HepG2 (cell line): ENCODE results near the gene SRRT. TPM values are rescaled to one million over a fixed set of nuclear protein-coding genes. Genes with fewer than 3 reads are reported as not detected.

Source experiments
- ATAC-seq: fragments of 200-7000 bp; cut with Tn5 transposase; 3 replicates; pipeline ENCODE4 v1.9.1; 2020; ENCODE audit warnings: mild to moderate bottlenecking, moderate library complexity
- BruUV-seq: library from RNA; stranded (reverse); fragments of 400-500 nt; replicated peaks from 2 replicates; lab custom pipeline; 2021; lab: Mats Ljungman, UMichigan
- CTCF ChIA-PET: fragments of 300-600 bp; formaldehyde crosslinking; extraction: SDS; loops from one replicate; lab custom pipeline; 2021; ENCODE audit warnings: low total read pairs, inconsistent platforms, low intra/inter-chr PET ratio; lab: Yijun Ruan, JAX
- POLR2A ChIA-PET: fragments of 350-600 bp; sonication (Branson Sonifier 250); formaldehyde crosslinking; loops from one replicate; lab custom pipeline; 2020; ENCODE audit warnings: antibody characterized with exemption, inconsistent platforms; lab: Yijun Ruan, JAX
- DNase-seq: peaks from one replicate; pipeline ENCODE4 v3.0.0-alpha.2; 2015; ENCODE audit warnings: low spot score
- FAIRE-seq: peaks from 3 replicates; lab custom pipeline; 2011; peaks lifted over from hg19 to GRCh38; lab: Jason Lieb, UNC
- H2AFZ ChIP-seq: one replicate; pipeline ENCODE4 v1.6.1; 2011; ENCODE audit warnings: low read length, inconsistent platforms
- H3K27ac ChIP-seq: fragments of 300-600 bp; 3 replicates; pipeline ENCODE4 v1.8.0; 2011; ENCODE audit warnings: mixed run types, mild to moderate bottlenecking, mixed read lengths, low read length, inconsistent platforms; ENCODE audit not compliant: insufficient read depth; ENCODE audit errors: extremely low read length
- H3K27me3 ChIP-seq, 2 experiments: fragments of 200-600 bp in 1 of 2; 2 replicates in 1 of 2; 3 replicates in 1 of 2; pipeline versions ENCODE4 v1.6.0 to v1.8.0; 2011; ENCODE audit warnings: low read length in 2 of 2, mild to moderate bottlenecking in 2 of 2, moderate library complexity in 2 of 2, inconsistent platforms in 1 of 2; ENCODE audit not compliant: insufficient read depth in 2 of 2, control insufficient read depth in 1 of 2
- H3K36me3 ChIP-seq, 2 experiments: fragments of 200-600 bp in 1 of 2; replicated peaks in 1 of 2; 2 replicates in 1 of 2; 3 replicates in 1 of 2; pipeline versions ENCODE4 v1.5.1 to v1.8.0; 2011; ENCODE audit warnings: low read length in 2 of 2, inconsistent platforms in 1 of 2; ENCODE audit not compliant: insufficient read depth in 2 of 2, control insufficient read depth in 1 of 2
- H3K4me1 ChIP-seq: 2 replicates; pipeline ENCODE4 v1.5.1; 2012; ENCODE audit warnings: low read length, inconsistent platforms; ENCODE audit not compliant: insufficient read depth
- H3K4me2 ChIP-seq: 2 replicates; pipeline ENCODE4 v1.6.0; 2011; ENCODE audit warnings: low read depth, low read length, inconsistent platforms
- H3K4me3 ChIP-seq, 3 experiments: fragments of 200-600 bp in 1 of 3; sonication (generic), shearing (Covaris generic) in 1 of 3; replicated peaks in 1 of 3; 2 replicates each; pipeline ENCODE4 v1.5.1; 2011 to 2016; ENCODE audit warnings: low read length in 3 of 3, inconsistent platforms in 2 of 3, low read depth in 2 of 3, mild to moderate bottlenecking in 2 of 3, control low read depth in 1 of 3, mixed read lengths in 1 of 3; ENCODE audit not compliant: insufficient read depth in 1 of 3
- H3K79me2 ChIP-seq: one replicate; pipeline ENCODE4 v1.6.1; 2011; ENCODE audit warnings: low read length, inconsistent platforms; ENCODE audit not compliant: insufficient read depth
- H3K9ac ChIP-seq: 2 replicates; pipeline ENCODE4 v1.6.0; 2011; ENCODE audit warnings: mild to moderate bottlenecking, low read depth, low read length, inconsistent platforms; ENCODE audit not compliant: insufficient read depth
- H3K9me3 ChIP-seq: 2 replicates; pipeline ENCODE4 v1.5.1; 2012; ENCODE audit warnings: mild to moderate bottlenecking, low read length
- H4K20me1 ChIP-seq: 2 replicates; pipeline ENCODE4 v1.6.0; 2011; ENCODE audit warnings: inconsistent platforms, mild to moderate bottlenecking, low read length, moderate library complexity; ENCODE audit not compliant: insufficient read depth
- CC2D1A ChIP-seq: sonication (generic); formaldehyde crosslinking; IDR thresholded peaks from 2 replicates; pipeline ENCODE4 v1.8.1; 2023; ENCODE audit warnings: mild to moderate bottlenecking, missing genetic modification reagents
- CCAR2 ChIP-seq: fragments of 200-400 bp; formaldehyde crosslinking; optimal IDR thresholded peaks from 2 replicates; pipeline ENCODE3; 2018; ENCODE audit warnings: low read depth, mild to moderate bottlenecking, low read length, moderate library complexity
- EZH2 ChIP-seq: conservative IDR thresholded peaks from 2 replicates; pipeline ENCODE4 v1.6.1; 2012; ENCODE audit warnings: mild to moderate bottlenecking, low read depth, low read length, moderate library complexity
- KDM6A ChIP-seq: IDR thresholded peaks from 2 replicates; pipeline ENCODE4 v1.6.1; 2016; ENCODE audit warnings: low read depth
- KLF16 ChIP-seq, 2 experiments: sonication (generic) in 1 of 2; formaldehyde crosslinking in 1 of 2; IDR thresholded peaks; 2 replicates each; pipeline versions ENCODE4 v1.6.1 to v1.8.0; 2016 to 2023; ENCODE audit warnings: missing genetic modification reagents in 2 of 2, missing compliant biosample characterization in 1 of 2
- STAG1 ChIP-seq: sonication (generic); formaldehyde crosslinking; IDR thresholded peaks from 2 replicates; pipeline ENCODE4 v1.4.0; 2020; ENCODE audit warnings: missing genetic modification reagents
- YEATS2 ChIP-seq: sonication (generic); formaldehyde crosslinking; IDR thresholded peaks from 2 replicates; pipeline ENCODE4 v1.4.0; 2020; ENCODE audit warnings: missing genetic modification reagents, borderline replicate concordance
- ZBTB42 ChIP-seq: sonication (generic); formaldehyde crosslinking; IDR thresholded peaks from 2 replicates; pipeline ENCODE4 v1.5.0; 2020; ENCODE audit warnings: mild to moderate bottlenecking, missing genetic modification reagents
- WGBS: methylation state at CpG from one replicate; pipeline ENCODE4 v1.1.6; 2017; ENCODE audit warnings: low lambda C conversion rate; 5-methylcytosine and 5-hydroxymethylcytosine counted together
- in situ Hi-C: cut with HindIII; loops from 2 replicates; pipeline ENCODE4 v1.10.0; 2017; ENCODE audit warnings: low pct_unique_long_range_greater_than_20kb; ENCODE audit not compliant: extremely low pct_ligation_motif_present
- intact Hi-C: fragments of 100-400 bp; cut with micrococcal nuclease; formaldehyde crosslinking; loops from one replicate; pipeline ENCODE4 v1.10.0; 2022; ENCODE audit not compliant: unreplicated experiment
- polyA plus RNA-seq, 8 experiments: library from polyadenylated mRNA; depleted of rRNA in 3 of 8; stranded (reverse) in 7 of 8; unstranded in 1 of 8; fragments of >200 nt; fragmentation: Illumina TruSeq in 4 of 8; extraction: Trizol in 4 of 8; gene quantifications; 2 replicates each; pipeline versions ENCODE4 v1.2.1 to v1.2.3, GENCODE V29; 2011 to 2016; ENCODE audit warnings: low read depth in 4 of 8, missing spikeins in 1 of 8, mixed read lengths in 1 of 8; ENCODE audit not compliant: insufficient read depth in 1 of 8
- total RNA-seq, 5 experiments: library from RNA; depleted of rRNA; stranded (reverse); fragments of >200 nt; fragmentation: Illumina TruSeq; extraction: Trizol; gene quantifications; 2 replicates each; pipeline ENCODE4 v1.2.3, GENCODE V29; 2016; ENCODE audit warnings: low read depth in 1 of 5
- TF ChIP-seq, protein P1 (sequence below): IDR thresholded peaks from 2 replicates; pipeline ENCODE4 v1.6.1; 2016; ENCODE audit warnings: mild to moderate bottlenecking
- TF ChIP-seq, protein P2 (sequence below): sonication (generic); formaldehyde crosslinking; IDR thresholded peaks from 2 replicates; pipeline ENCODE4 v1.5.0; 2020; ENCODE audit warnings: mild to moderate bottlenecking, missing genetic modification reagents, moderate library complexity
- TF ChIP-seq, protein P3 (sequence below): sonication (generic); formaldehyde crosslinking; IDR thresholded peaks from 2 replicates; pipeline ENCODE4 v1.5.0; 2020; ENCODE audit warnings: mild to moderate bottlenecking, missing genetic modification reagents, borderline replicate concordance

Gene SRRT
- total and polyA plus RNA-seq, 2 of the 13 experiments (the other 11 are each of a cell fraction or from before 2014, with no cell fraction given), result 26.2 to 106 TPM

GRCh38 chr7:100894860-100895700 lies 20.2 kb downstream of the SRRT start:
- no peak for DNase-seq
- H3K9ac ChIP-seq, result peak overlapping the region; percentile 22; the same call in 1 of the 2 replicates
- no peaks in the 10 kb centered on the region for H4K20me1 ChIP-seq
- no peaks in the 10 kb centered on the region for H3K36me3 ChIP-seq
- H3K27me3 ChIP-seq, result peaks cover 11 to 32% of the 10 kb centered on the region in 2 experiments
- WGBS, result 2% methylated on average over 20 of the region's 83 CpGs
- FAIRE-seq, result no peak
- no TSS peak for BruUV-seq
- no peaks in the 10 kb centered on the region for H3K79me2 ChIP-seq
- H2AFZ ChIP-seq, result no peak overlapping the region
- peak; percentile 14 for ATAC-seq
- ChIA-PET POLR2A (interaction anchor here (2.1 kb wide), 1 partner anchor 20 kb away, joined by 7 read pairs; the partner anchor contains the start of gene SRRT), CTCF (interaction anchor here (1.1 to 3.2 kb wide), 3 partner anchors 164 to 182 kb away, joined by 5 to 28 read pairs (median 6); no protein-coding TSS in a partner anchor)
- peak overlapping the region; percentile 69 for H3K4me2 ChIP-seq
- H3K27ac ChIP-seq, result no peak overlapping the region
- no peaks in the 10 kb centered on the region for H3K9me3 ChIP-seq
- H3K4me1 ChIP-seq, result peaks cover 42% of the 10 kb centered on the region
- peak overlapping the region; percentile 44 to 69 (median 47); a peak in 4 of 6 replicates for H3K4me3 ChIP-seq
- intact Hi-C loops (loop anchor here (5.0 kb wide), 1 partner anchor 182 kb away; no protein-coding TSS in a partner anchor), in situ Hi-C loops (loop anchor here (5.0 to 25.0 kb wide), 2 partner anchors 162 to 392 kb away; no protein-coding TSS in a partner anchor)
- TF ChIP-seq EZH2 (peak; percentile 80; the same call in 1 of the 2 replicates), CC2D1A (CRISPR knock-in tag) (no peak), ZBTB42 (no peak), YEATS2 (no peak), KDM6A (CRISPR knock-in tag) (no peak), CCAR2 (no peak), KLF16 (CRISPR knock-in tag; IDR thresholded peaks at IDR 0.05) (no peak), STAG1 (CRISPR knock-in tag) (peak; percentile 84)
- TF ChIP-seq, protein P1, sequence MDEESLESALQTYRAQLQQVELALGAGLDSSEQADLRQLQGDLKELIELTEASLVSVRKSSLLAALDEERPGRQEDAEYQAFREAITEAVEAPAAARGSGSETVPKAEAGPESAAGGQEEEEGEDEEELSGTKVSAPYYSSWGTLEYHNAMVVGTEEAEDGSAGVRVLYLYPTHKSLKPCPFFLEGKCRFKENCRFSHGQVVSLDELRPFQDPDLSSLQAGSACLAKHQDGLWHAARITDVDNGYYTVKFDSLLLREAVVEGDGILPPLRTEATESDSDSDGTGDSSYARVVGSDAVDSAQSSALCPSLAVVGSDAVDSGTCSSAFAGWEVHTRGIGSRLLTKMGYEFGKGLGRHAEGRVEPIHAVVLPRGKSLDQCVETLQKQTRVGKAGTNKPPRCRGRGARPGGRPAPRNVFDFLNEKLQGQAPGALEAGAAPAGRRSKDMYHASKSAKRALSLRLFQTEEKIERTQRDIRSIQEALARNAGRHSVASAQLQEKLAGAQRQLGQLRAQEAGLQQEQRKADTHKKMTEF (CRISPR knock-in tag), result peak; percentile 20; the same call in 1 of the 2 replicates
- TF ChIP-seq, protein P2, sequence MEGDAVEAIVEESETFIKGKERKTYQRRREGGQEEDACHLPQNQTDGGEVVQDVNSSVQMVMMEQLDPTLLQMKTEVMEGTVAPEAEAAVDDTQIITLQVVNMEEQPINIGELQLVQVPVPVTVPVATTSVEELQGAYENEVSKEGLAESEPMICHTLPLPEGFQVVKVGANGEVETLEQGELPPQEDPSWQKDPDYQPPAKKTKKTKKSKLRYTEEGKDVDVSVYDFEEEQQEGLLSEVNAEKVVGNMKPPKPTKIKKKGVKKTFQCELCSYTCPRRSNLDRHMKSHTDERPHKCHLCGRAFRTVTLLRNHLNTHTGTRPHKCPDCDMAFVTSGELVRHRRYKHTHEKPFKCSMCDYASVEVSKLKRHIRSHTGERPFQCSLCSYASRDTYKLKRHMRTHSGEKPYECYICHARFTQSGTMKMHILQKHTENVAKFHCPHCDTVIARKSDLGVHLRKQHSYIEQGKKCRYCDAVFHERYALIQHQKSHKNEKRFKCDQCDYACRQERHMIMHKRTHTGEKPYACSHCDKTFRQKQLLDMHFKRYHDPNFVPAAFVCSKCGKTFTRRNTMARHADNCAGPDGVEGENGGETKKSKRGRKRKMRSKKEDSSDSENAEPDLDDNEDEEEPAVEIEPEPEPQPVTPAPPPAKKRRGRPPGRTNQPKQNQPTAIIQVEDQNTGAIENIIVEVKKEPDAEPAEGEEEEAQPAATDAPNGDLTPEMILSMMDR (CRISPR knock-in tag), result peak; percentile 87
- TF ChIP-seq, protein P3, sequence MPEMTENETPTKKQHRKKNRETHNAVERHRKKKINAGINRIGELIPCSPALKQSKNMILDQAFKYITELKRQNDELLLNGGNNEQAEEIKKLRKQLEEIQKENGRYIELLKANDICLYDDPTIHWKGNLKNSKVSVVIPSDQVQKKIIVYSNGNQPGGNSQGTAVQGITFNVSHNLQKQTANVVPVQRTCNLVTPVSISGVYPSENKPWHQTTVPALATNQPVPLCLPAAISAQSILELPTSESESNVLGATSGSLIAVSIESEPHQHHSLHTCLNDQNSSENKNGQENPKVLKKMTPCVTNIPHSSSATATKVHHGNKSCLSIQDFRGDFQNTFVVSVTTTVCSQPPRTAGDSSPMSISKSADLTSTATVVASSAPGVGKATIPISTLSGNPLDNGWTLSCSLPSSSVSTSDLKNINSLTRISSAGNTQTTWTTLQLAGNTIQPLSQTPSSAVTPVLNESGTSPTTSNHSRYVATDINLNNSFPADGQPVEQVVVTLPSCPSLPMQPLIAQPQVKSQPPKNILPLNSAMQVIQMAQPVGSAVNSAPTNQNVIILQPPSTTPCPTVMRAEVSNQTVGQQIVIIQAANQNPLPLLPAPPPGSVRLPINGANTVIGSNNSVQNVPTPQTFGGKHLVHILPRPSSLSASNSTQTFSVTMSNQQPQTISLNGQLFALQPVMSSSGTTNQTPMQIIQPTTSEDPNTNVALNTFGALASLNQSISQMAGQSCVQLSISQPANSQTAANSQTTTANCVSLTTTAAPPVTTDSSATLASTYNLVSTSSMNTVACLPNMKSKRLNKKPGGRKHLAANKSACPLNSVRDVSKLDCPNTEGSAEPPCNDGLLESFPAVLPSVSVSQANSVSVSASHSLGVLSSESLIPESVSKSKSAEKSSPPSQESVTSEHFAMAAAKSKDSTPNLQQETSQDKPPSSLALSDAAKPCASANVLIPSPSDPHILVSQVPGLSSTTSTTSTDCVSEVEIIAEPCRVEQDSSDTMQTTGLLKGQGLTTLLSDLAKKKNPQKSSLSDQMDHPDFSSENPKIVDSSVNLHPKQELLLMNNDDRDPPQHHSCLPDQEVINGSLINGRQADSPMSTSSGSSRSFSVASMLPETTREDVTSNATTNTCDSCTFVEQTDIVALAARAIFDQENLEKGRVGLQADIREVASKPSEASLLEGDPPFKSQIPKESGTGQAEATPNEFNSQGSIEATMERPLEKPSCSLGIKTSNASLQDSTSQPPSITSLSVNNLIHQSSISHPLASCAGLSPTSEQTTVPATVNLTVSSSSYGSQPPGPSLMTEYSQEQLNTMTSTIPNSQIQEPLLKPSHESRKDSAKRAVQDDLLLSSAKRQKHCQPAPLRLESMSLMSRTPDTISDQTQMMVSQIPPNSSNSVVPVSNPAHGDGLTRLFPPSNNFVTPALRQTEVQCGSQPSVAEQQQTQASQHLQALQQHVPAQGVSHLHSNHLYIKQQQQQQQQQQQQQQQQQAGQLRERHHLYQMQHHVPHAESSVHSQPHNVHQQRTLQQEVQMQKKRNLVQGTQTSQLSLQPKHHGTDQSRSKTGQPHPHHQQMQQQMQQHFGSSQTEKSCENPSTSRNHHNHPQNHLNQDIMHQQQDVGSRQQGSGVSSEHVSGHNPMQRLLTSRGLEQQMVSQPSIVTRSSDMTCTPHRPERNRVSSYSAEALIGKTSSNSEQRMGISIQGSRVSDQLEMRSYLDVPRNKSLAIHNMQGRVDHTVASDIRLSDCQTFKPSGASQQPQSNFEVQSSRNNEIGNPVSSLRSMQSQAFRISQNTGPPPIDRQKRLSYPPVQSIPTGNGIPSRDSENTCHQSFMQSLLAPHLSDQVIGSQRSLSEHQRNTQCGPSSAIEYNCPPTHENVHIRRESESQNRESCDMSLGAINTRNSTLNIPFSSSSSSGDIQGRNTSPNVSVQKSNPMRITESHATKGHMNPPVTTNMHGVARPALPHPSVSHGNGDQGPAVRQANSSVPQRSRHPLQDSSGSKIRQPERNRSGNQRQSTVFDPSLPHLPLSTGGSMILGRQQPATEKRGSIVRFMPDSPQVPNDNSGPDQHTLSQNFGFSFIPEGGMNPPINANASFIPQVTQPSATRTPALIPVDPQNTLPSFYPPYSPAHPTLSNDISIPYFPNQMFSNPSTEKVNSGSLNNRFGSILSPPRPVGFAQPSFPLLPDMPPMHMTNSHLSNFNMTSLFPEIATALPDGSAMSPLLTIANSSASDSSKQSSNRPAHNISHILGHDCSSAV (CRISPR knock-in tag), result no peak
